ENCODE results near the gene PAFAH2.
A peak's percentile ranks its signal among the peaks of the same experiment; 100 is the strongest.

PAFAH2 gene

GRCh38 chr1:26020330-26020768 lies 22.5 kb upstream of the PAFAH2 start:
- no peak overlapping the region for H3K4me3 ChIP-seq (replicated peaks in 1 of 2; ENCODE audit: low read depth in 2 of 2, low read length in 2 of 2)

GRCh38 chr1:26019641-26020315 lies 21.9 kb upstream of the PAFAH2 start:
- peak in 1 of 2 donors; percentile 68 for DNase-seq (ENCODE audit: low read depth in 2 of 2)
- H3K4me3 ChIP-seq (replicated peaks in 1 of 2; ENCODE audit: low read depth in 2 of 2, low read length in 2 of 2): no peak overlapping the region
- no peak for TF ChIP-seq CTCF (IDR thresholded peaks at IDR 0.05; ENCODE audit: low read depth, low read length)

More at GRCh38 chr1:26020330-26020768, 22.5 kb upstream of the PAFAH2 start:
- DNase-seq (ENCODE audit: low read depth in 2 of 2): peak; percentile 42 to 51
- no peak for TF ChIP-seq CTCF (IDR thresholded peaks at IDR 0.05; ENCODE audit: low read depth, low read length)

- H3K4me3 ChIP-seq (replicated peaks in 1 of 2; ENCODE audit: low read depth in 2 of 2, low read length in 2 of 2): no peak overlapping the region
- TF ChIP-seq CTCF (IDR thresholded peaks at IDR 0.05; ENCODE audit: low read depth, low read length): no peak
- DNase-seq (ENCODE audit: low read depth in 2 of 2): no peak
These were observed 19.7 kb upstream of the PAFAH2 start for GRCh38 chr1:26017606-26018005.

DNA sequence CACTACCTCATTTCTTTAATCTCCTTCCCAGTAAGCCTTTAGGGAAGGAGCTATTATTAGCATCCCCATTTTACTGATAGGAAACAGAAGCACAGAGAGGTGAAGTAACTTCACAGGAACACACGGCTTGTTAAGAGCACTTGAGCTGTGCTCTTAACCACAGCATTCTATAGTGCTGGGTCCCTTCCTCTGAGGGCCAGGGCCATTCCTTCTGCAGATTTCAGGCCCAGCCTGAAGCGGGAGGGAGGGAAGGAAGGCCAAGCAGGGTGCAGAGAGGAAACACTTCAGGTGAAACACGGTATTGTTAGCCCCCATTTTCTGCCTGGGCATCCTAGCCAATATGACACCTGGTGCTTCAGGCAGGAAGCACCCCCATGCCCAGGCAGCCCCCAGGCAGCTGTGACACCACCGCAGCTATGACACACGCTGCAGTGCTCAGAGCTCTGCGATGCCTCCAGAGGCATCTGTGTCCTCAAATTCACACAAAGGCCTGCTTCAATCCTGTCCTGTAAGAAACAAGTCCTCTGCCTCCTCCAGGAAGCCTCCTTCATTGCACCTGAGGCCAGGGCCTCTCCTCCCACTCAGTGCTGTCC lies 19.2 kb upstream of the PAFAH2 start:
- no peak overlapping the region for H3K4me3 ChIP-seq (replicated peaks in 1 of 2; ENCODE audit: low read depth in 2 of 2, low read length in 2 of 2)
- no peak for DNase-seq (ENCODE audit: low read depth in 2 of 2)
- TF ChIP-seq CTCF (IDR thresholded peaks at IDR 0.05; ENCODE audit: low read depth, low read length): no peak

GRCh38 chr1:26016258-26016952 lies 18.5 kb upstream of the PAFAH2 start:
- DNase-seq (ENCODE audit: low read depth in 2 of 2): no peak
- no peak for TF ChIP-seq CTCF (IDR thresholded peaks at IDR 0.05; ENCODE audit: low read depth, low read length)
- no peak overlapping the region for H3K4me3 ChIP-seq (replicated peaks in 1 of 2; ENCODE audit: low read depth in 2 of 2, low read length in 2 of 2)

- no peak overlapping the region for H3K4me3 ChIP-seq (replicated peaks in 1 of 2; ENCODE audit: low read depth in 2 of 2, low read length in 2 of 2)
- peak; percentile 67 to 89 for DNase-seq (ENCODE audit: low read depth in 2 of 2)
- TF ChIP-seq CTCF (IDR thresholded peaks at IDR 0.05; ENCODE audit: low read depth, low read length): no peak
These were observed 17.5 kb upstream of the PAFAH2 start for GRCh38 chr1:26015358-26015757.

Data from cardiac fibroblast (primary cell).